Middle frontal gyrus (tissue), 1 donor: Measurements from ENCODE around the gene TBC1D9B.
"Not testable (repeated sequence)": the region's sequence is repeated elsewhere in the genome, so short reads cannot be mapped to it uniquely, and the experiment has no call there.

Experiments
- DNase-seq: peaks from one replicate; pipeline ENCODE4 v3.0.0-alpha.2; 2015; ENCODE audit warnings: low spot score; ENCODE audit errors: extremely low spot score

Gene TBC1D9B

DNA sequence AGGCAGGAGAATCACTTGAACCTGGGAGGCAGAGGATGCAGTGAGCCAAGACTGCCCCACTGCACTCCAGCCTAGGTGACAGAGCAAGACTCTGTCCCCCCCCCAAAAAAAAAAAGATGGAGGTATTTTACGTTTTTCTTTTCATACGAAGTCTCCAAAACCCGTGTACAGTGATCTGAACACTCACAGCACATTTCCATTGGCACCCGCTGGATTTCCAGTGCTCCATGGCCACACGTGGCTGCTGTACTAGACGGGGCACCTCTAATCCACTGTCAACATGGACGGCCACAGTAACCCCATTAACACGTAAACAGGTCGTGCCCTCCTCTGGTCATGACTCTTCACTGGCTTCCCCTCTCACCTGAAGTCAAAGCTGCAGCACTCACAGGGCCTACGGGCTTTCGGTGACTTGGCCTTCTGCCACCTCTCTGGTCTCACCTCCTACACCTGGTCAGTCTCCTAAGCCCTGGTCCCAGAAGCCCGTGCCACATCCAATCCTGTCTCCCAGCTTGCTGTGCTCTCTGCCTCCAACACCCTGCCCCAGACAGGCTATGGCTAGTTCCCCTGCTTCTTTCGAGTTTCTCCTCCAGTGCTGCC, 22.1 kb downstream of the TBC1D9B start:
- no peak for DNase-seq

DNA sequence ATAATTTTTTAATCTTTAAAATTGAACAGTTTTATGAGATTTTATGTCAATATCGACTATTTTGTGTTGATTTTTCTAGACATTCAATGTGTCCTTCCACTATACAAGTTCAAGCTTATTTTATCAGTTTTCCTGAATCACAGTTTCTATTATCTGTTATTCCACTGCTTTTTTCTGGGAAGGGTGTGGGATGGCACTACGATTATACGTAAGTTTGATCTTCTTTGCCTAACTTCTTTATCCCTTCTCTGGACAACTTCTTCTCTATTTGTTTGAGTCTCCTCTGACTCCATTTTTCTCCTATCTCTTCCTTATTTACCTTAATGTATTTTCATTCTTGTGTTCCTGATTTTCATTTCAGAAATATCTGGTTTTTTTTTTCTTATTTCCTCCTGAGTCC, 24.5 kb downstream of the TBC1D9B start:
- no peak for DNase-seq

DNA sequence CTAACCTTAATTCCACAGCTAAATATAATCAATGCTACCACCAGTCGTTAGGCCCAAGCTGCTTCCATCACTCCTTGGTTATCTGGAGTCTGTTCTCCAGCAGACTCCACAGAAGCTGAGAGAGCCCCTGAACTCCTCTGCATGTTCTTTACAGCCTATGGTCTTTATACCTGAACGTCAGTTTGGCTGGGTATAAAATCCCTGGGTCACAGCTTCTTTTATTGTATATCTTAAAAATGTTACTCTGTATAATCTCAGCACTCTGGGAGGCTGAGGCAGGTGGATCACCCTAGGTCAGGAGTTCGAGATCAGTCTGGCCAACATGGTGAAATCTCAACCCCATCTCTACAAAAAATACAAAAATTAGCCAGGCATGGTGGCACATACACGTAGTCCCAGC, 25.4 kb downstream of the TBC1D9B start:
- DNase-seq: no peak

GRCh38 chr5:179880848-179881590, 26.7 kb downstream of the TBC1D9B start:
- DNase-seq: no peak

- DNase-seq: no peak
These were observed 27.5 kb downstream of the TBC1D9B start for GRCh38 chr5:179880066-179880650.

DNA sequence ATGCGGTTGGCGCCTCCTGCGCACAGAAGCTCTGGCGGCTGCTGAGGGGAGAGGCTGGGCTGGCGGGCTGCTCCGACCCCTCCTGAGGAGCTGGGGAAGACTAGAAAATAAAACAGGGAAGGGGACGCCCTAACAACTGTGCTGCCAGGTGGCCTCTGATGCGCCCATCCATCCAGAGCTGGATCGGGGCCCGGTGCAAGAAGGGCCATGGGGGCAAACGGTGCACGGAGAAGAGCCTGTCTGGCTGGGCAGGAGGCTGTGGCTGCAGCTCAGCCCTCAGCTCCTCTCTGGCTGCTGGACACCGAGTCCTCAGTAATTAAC, 28.0 kb downstream of the TBC1D9B start:
- no peak for DNase-seq

- no peak for DNase-seq
These were observed 28.6 kb downstream of the TBC1D9B start for GRCh38 chr5:179879003-179879689.

GRCh38 chr5:179878222-179879002, 29.3 kb downstream of the TBC1D9B start:
- no peak for DNase-seq

- DNase-seq: no peak
These were observed 31.1 kb downstream of the TBC1D9B start for GRCh38 chr5:179876610-179876952.

- no peak for DNase-seq
These were observed 31.7 kb downstream of the TBC1D9B start for GRCh38 chr5:179875741-179876609.

DNA sequence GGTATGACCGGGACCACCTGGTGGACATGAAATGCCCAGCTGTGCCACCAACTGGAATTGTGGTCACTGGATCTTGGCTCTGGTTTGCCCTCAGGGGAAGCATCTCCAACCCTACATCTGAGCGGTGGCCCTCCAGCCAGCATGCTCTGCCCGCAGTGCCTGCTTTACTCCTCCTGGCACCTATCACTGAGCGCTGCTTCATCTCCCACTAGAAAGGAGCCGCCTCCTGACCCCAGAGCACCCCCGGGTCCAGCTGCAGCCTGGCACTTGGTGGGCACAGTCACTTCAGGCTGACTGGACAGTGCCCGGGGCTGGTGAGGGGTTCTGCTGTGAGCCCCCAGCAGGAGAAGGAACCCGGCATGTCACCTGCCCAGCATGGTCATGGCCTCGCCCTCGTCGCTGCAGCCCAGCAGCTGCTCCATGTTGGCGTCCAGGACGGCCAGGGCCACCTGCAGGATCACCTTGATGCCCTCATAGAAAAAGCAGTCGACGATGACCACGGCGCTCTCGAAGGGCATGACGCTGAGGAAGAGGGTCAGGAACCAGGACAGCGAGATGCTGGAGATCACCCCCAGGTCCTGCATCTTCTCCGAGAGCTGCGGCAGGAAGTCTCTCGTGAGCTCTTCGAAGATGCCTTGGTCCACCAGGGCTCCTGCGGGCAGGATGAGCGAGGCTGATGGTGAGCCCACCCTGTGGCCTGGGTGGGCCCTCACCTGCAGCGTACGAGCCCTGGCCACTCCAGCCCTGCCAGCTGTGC, 33.0 kb downstream of the TBC1D9B start:
- no peak for DNase-seq

GRCh38 chr5:179874136-179874535, 33.6 kb downstream of the TBC1D9B start:
- DNase-seq: no peak

DNA sequence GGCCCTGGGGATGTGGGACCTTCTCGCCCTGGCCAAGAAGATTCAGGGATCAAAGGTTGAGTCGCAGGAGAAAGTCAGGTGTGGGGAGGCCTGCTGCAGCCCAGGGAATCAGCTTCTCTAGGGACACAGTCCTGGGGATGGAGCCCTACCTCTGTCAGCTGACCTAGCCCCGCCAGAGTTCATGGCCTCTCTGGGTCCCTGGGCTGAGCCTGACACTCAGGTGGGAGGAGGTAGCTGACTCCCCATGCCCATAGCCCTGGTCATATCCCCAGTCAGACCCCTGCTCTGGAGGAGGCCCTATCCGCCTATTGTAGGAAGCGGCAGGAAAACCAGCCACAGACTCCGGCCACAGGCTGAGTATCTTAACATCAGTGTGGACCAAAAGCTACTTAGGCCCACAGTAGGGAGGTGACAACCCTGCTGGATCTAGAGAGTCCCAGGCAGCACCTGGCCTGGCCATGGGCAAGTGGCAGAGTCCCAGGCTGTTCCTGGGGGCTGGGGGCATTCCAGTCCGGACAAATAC, 34.0 kb downstream of the TBC1D9B start:
- DNase-seq: no peak

GRCh38 chr5:179872828-179873575, 34.7 kb downstream of the TBC1D9B start:
- DNase-seq: no peak

GRCh38 chr5:179872055-179872827, 35.5 kb downstream of the TBC1D9B start:
- DNase-seq: no peak

GRCh38 chr5:179871533-179871932, 36.2 kb downstream of the TBC1D9B start:
- not testable (repeated sequence) for DNase-seq

- no peak for DNase-seq
These were observed 36.7 kb downstream of the TBC1D9B start for GRCh38 chr5:179870952-179871351.

DNA sequence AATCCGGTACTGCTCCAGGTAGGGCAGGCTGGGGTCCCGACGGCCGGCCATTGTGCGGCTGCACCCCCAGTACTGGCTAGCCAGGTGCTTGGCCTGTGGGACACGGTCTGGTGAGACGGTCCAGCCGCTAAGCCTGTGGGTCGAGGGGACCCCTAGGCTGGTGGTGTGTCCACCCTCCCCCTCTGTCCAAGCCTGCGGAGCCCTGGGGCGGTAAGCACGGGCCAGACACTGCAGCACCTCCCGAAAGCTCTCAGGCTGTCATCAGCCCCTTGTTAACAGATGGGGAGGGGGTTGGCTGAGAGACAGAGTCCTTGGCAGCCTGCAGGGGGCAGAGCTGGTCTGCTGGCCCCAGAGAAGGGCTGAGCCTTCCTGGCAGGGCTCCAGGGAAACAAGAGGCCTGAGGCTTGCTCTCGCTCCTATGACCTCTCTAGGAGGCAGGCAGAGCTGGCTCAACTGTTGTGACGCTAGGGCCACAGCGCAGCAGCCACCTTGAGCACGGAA, 37.2 kb downstream of the TBC1D9B start:
- no peak for DNase-seq
